K562 (cell line): ENCODE results near the gene KAT6B. TPM values are rescaled to one million over a fixed set of nuclear protein-coding genes. Genes with fewer than 3 reads are reported as not detected.

Experiments used
- ARID1B ChIP-seq: fragments of 450-650 bp; IDR thresholded peaks from 2 replicates; pipeline ENCODE4 v1.6.1; 2016; ENCODE audit warnings: antibody characterized with exemption, mild to moderate bottlenecking, inconsistent platforms
- ATF1 ChIP-seq, 2 experiments: fragments of 450-650 bp in 1 of 2; IDR thresholded peaks; 2 replicates each; pipeline ENCODE4 v1.6.1; 2016; ENCODE audit warnings: missing compliant biosample characterization in 1 of 2, missing genetic modification characterization in 1 of 2
- BDP1 ChIP-seq: IDR thresholded peaks from 3 replicates; pipeline ENCODE4 v1.6.1; 2011; ENCODE audit not compliant: insufficient read length, insufficient read depth
- CEBPB ChIP-seq: fragments of 450-650 bp; IDR thresholded peaks from 2 replicates; pipeline ENCODE4 v1.6.1; 2016; ENCODE audit warnings: missing genetic modification characterization, missing compliant biosample characterization
- COPS2 ChIP-seq: fragments of 450-650 bp; conservative IDR thresholded peaks from 2 replicates; pipeline ENCODE4 v1.6.1; 2016; ENCODE audit warnings: mild to moderate bottlenecking, moderate library complexity
- CREM ChIP-seq: IDR thresholded peaks from 2 replicates; pipeline ENCODE4 v1.6.1; 2014; ENCODE audit warnings: antibody characterized with exemption, low read depth
- EP400 ChIP-seq: fragments of 450-650 bp; IDR thresholded peaks from 2 replicates; pipeline ENCODE4 v1.6.1; 2017; ENCODE audit warnings: antibody characterized with exemption, mild to moderate bottlenecking, moderate library complexity
- ETV1 ChIP-seq: fragments of 450-650 bp; conservative IDR thresholded peaks from 2 replicates; pipeline ENCODE4 v1.6.1; 2016; ENCODE audit warnings: missing genetic modification characterization, control low read depth, low read depth, missing compliant biosample characterization
- FOSL1 ChIP-seq: fragments of 200-800 bp; sonication (Bioruptor generic); conservative IDR thresholded peaks from 2 replicates; pipeline ENCODE4 v1.6.1; 2016; ENCODE audit warnings: missing genetic modification characterization, missing compliant biosample characterization
- FOXP4 ChIP-seq: sonication (generic); formaldehyde crosslinking; IDR thresholded peaks from 2 replicates; pipeline ENCODE4 v1.8.0; 2022; ENCODE audit warnings: mild to moderate bottlenecking, missing genetic modification reagents, borderline replicate concordance
- GABPB2 ChIP-seq: fragments of 250-450 bp; sonication (Bioruptor Pico); conservative IDR thresholded peaks from 2 replicates; pipeline ENCODE4 v1.5.1; 2021; ENCODE audit warnings: mild to moderate bottlenecking
- HLTF ChIP-seq: fragments of 450-650 bp; IDR thresholded peaks from 2 replicates; pipeline ENCODE4 v1.6.1; 2016
- KDM2B ChIP-seq: fragments of 250-450 bp; sonication (Bioruptor Pico); IDR thresholded peaks from 2 replicates; pipeline ENCODE4 v1.8.0; 2021; ENCODE audit warnings: mild to moderate bottlenecking, moderate library complexity
- KLF10 ChIP-seq: fragments of 250-450 bp; sonication (Bioruptor Pico); IDR thresholded peaks from 2 replicates; pipeline ENCODE4 v1.6.1; 2021; ENCODE audit warnings: matching md5 sums
- NFIC ChIP-seq: fragments of 450-650 bp; IDR thresholded peaks from 2 replicates; pipeline ENCODE4 v1.6.1; 2017; ENCODE audit warnings: mild to moderate bottlenecking, inconsistent platforms
- U2AF1 ChIP-seq: fragments of 200-400 bp; formaldehyde crosslinking; optimal IDR thresholded peaks from 2 replicates; pipeline ENCODE3; 2017; ENCODE audit warnings: mild to moderate bottlenecking, low read depth, low read length, moderate library complexity
- ZFP30 ChIP-seq: fragments of 250-450 bp; sonication (Bioruptor Pico); IDR thresholded peaks from 2 replicates; pipeline ENCODE4 v1.8.0; 2022; ENCODE audit warnings: moderate library complexity, mild to moderate bottlenecking, inconsistent platforms, borderline replicate concordance
- polyA plus RNA-seq, 8 experiments: library from polyadenylated mRNA; depleted of rRNA in 4 of 8; stranded (reverse) in 5 of 8; unstranded in 3 of 8; fragments of >200 nt; fragmentation: Nextera tagmentation in 2 of 8; fragmentation: Illumina TruSeq in 1 of 8; extraction: Ambion mirVana in 2 of 8; extraction: Trizol in 1 of 8; gene quantifications; 2 replicates each; pipeline versions ENCODE4 v1.2.1 to v1.2.3, GENCODE V29; 2011 to 2014; ENCODE audit warnings: inconsistent platforms in 1 of 8, missing spikeins in 1 of 8
- total RNA-seq, 7 experiments: library from RNA; depleted of rRNA in 6 of 7; stranded (reverse); fragments of >200 nt in 6 of 7; fragmentation: Illumina TruSeq in 2 of 7; extraction: Trizol in 2 of 7; gene quantifications; 2 replicates each; pipeline versions ENCODE4 v1.2.1 to v1.2.3, GENCODE V29; 2011 to 2021; ENCODE audit warnings: low replicate concordance in 1 of 7
- TF ChIP-seq, protein P1 (sequence below): fragments of 250-450 bp; sonication (Bioruptor Pico); IDR thresholded peaks from 2 replicates; pipeline ENCODE4 v1.4.0; 2020
- TF ChIP-seq, protein P2 (sequence below): fragments of 150-350 bp; conservative IDR thresholded peaks from 2 replicates; pipeline ENCODE4 v1.6.1; 2014; ENCODE audit warnings: low read length

Gene KAT6B
- total and polyA plus RNA-seq, 9 of the 15 experiments (the other 6 are each of a cell fraction or from before 2014, with no cell fraction given) = 1.4 to 9.2 (median 6.8) TPM

DNA sequence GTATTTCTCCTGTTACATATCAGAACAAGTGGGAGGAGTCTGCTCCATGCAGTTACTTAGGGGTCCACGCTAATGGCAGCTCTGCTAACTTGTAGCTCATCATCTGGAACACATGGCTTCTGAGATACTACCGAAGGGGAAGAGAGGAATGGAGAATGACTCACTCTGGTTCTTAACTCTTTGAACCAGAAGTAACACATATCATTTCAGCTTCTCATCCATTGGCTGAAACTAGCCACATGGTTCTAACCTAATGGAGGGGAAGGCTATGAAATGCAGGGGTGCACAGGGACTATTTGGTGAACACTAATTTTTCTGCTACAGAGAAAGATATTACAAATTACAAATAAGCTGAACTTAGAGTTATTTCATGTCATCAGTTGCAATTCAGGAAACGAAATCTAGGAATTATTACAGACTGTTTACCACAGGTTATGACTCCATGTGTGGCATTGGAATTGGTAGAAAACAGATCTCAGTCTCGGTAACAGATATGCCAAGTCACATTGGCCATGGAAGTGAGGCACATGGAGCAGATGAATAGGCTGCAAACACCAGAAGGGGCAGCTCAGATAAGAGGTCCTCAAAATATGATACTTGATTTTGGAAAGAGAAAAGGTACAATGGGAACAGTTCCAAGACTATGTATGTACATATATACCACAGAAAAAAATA is 9.4 kb upstream of the KAT6B start (continued):
- TF ChIP-seq, protein P1, sequence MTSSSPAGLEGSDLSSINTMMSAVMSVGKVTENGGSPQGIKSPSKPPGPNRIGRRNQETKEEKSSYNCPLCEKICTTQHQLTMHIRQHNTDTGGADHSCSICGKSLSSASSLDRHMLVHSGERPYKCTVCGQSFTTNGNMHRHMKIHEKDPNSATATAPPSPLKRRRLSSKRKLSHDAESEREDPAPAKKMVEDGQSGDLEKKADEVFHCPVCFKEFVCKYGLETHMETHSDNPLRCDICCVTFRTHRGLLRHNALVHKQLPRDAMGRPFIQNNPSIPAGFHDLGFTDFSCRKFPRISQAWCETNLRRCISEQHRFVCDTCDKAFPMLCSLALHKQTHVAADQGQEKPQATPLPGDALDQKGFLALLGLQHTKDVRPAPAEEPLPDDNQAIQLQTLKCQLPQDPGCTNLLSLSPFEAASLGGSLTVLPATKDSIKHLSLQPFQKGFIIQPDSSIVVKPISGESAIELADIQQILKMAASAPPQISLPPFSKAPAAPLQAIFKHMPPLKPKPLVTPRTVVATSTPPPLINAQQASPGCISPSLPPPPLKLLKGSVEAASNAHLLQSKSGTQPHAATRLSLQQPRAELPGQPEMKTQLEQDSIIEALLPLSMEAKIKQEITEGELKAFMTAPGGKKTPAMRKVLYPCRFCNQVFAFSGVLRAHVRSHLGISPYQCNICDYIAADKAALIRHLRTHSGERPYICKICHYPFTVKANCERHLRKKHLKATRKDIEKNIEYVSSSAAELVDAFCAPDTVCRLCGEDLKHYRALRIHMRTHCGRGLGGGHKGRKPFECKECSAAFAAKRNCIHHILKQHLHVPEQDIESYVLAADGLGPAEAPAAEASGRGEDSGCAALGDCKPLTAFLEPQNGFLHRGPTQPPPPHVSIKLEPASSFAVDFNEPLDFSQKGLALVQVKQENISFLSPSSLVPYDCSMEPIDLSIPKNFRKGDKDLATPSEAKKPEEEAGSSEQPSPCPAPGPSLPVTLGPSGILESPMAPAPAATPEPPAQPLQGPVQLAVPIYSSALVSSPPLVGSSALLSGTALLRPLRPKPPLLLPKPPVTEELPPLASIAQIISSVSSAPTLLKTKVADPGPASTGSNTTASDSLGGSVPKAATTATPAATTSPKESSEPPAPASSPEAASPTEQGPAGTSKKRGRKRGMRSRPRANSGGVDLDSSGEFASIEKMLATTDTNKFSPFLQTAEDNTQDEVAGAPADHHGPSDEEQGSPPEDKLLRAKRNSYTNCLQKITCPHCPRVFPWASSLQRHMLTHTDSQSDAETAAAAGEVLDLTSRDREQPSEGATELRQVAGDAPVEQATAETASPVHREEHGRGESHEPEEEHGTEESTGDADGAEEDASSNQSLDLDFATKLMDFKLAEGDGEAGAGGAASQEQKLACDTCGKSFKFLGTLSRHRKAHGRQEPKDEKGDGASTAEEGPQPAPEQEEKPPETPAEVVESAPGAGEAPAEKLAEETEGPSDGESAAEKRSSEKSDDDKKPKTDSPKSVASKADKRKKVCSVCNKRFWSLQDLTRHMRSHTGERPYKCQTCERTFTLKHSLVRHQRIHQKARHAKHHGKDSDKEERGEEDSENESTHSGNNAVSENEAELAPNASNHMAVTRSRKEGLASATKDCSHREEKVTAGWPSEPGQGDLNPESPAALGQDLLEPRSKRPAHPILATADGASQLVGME (CRISPR knock-in tag) = no peak
- TF ChIP-seq ZFP30 (CRISPR knock-in tag) (no peak), EP400 (0 out of 2 replicates have a peak, but pooled peaks have one; percentile 17), CEBPB (tag) (peak; percentile 31; the same call in 1 of the 2 replicates), KLF10 (CRISPR knock-in tag) (no peak), KDM2B (CRISPR knock-in tag) (no peak), ATF1 (CRISPR knock-in tag; IDR thresholded peaks at IDR 0.05) (no peak), ATF1 (tag; IDR thresholded peaks at IDR 0.05) (0 out of 2 replicates have a peak, but pooled peaks have one; percentile 14), ETV1 (tag) (peak; percentile 74), GABPB2 (no peak), FOSL1 (tag) (peak; percentile 56), NFIC (peak; percentile 55), U2AF1 (no peak), FOXP4 (CRISPR knock-in tag) (0 out of 2 replicates have a peak, but pooled peaks have one; percentile 26), CREM (0 out of 2 replicates have a peak, but pooled peaks have one; percentile 19), HLTF (no peak), COPS2 (no peak), ARID1B (peak; percentile 33), BDP1 (no peak)
- TF ChIP-seq, protein P2, sequence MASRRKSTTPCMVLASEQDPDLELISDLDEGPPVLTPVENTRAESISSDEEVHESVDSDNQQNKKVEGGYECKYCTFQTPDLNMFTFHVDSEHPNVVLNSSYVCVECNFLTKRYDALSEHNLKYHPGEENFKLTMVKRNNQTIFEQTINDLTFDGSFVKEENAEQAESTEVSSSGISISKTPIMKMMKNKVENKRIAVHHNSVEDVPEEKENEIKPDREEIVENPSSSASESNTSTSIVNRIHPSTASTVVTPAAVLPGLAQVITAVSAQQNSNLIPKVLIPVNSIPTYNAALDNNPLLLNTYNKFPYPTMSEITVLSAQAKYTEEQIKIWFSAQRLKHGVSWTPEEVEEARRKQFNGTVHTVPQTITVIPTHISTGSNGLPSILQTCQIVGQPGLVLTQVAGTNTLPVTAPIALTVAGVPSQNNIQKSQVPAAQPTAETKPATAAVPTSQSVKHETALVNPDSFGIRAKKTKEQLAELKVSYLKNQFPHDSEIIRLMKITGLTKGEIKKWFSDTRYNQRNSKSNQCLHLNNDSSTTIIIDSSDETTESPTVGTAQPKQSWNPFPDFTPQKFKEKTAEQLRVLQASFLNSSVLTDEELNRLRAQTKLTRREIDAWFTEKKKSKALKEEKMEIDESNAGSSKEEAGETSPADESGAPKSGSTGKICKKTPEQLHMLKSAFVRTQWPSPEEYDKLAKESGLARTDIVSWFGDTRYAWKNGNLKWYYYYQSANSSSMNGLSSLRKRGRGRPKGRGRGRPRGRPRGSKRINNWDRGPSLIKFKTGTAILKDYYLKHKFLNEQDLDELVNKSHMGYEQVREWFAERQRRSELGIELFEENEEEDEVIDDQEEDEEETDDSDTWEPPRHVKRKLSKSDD = no peak
